ENCODE data around the gene PRRT4. TPM values are rescaled to one million over a fixed set of nuclear protein-coding genes. Genes with fewer than 3 reads are reported as not detected.

Gene PRRT4
- total and polyA plus RNA-seq, 2 donors (not counting 1 experiment from before 2014, with no cell fraction given): under 0.01 to 0.03 TPM

DNA sequence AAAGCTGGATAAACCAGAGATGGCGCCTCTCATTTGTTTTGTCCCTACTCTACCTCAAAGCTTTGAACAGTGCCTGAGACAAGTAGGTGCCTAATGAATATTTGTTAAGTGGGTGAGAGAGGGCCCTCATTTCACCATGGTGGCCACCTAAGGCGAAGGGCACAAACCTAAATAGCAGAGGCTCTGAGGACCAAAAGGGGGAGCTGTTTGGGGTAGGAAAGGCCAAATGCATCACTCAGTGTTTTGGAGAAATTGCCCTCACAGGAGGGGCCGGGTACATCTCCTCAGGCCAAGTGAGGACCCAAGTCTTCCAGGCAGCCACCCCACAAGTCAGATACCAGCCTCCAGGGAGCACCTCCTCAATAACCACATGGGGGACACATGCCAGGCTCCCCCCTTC, 34.3 kb upstream of the PRRT4 start:
- Histone ChIP-seq H3K79me2 (ENCODE audit: control insufficient read depth, insufficient read depth, low read length) (no peaks in the 10 kb centered on the region), H3K9ac (ENCODE audit: insufficient read depth, low read length) (no peak overlapping the region), H3K4me1 (ENCODE audit: control insufficient read depth, extremely low read depth, insufficient read depth, low read length) (no peaks in the 10 kb centered on the region), H3K36me3 (ENCODE audit: control insufficient read depth, insufficient read depth, low read length) (peaks cover 33% of the 10 kb centered on the region), H2AFZ (ENCODE audit: low read length) (no peak overlapping the region), H3K27me3 (ENCODE audit: control insufficient read depth, insufficient read depth, low read length) (no peaks in the 10 kb centered on the region), H3K4me3 (replicated peaks in 1 of 4; ENCODE audit: control extremely low read depth in 1 of 4, insufficient read depth in 1 of 4, low read depth in 3 of 4, low read length in 4 of 4) (no peak overlapping the region), H3K27ac (ENCODE audit: insufficient read depth, low read length) (no peak overlapping the region), H3K4me2 (ENCODE audit: extremely low read depth, insufficient read depth, low read length) (no peak overlapping the region), H4K20me1 (ENCODE audit: control insufficient read depth, extremely low read depth, insufficient read depth, low read length) (no peaks in the 10 kb centered on the region), H3K9me3 (ENCODE audit: control insufficient read depth, insufficient read depth, low read depth, low read length) (no peaks in the 10 kb centered on the region)
- no peak for DNase-seq (ENCODE audit: low read depth in 2 of 2)
- TF ChIP-seq, protein P1, sequence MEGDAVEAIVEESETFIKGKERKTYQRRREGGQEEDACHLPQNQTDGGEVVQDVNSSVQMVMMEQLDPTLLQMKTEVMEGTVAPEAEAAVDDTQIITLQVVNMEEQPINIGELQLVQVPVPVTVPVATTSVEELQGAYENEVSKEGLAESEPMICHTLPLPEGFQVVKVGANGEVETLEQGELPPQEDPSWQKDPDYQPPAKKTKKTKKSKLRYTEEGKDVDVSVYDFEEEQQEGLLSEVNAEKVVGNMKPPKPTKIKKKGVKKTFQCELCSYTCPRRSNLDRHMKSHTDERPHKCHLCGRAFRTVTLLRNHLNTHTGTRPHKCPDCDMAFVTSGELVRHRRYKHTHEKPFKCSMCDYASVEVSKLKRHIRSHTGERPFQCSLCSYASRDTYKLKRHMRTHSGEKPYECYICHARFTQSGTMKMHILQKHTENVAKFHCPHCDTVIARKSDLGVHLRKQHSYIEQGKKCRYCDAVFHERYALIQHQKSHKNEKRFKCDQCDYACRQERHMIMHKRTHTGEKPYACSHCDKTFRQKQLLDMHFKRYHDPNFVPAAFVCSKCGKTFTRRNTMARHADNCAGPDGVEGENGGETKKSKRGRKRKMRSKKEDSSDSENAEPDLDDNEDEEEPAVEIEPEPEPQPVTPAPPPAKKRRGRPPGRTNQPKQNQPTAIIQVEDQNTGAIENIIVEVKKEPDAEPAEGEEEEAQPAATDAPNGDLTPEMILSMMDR (conservative IDR thresholded peaks at IDR 0.05 in 1 of 2, IDR thresholded peaks at IDR 0.05 in 1 of 2; ENCODE audit: low read depth in 1 of 2, low read length in 2 of 2): no peak
- TF ChIP-seq EZH2 (IDR thresholded peaks at IDR 0.05; ENCODE audit: low read length, missing control alignments): no peak

DNA sequence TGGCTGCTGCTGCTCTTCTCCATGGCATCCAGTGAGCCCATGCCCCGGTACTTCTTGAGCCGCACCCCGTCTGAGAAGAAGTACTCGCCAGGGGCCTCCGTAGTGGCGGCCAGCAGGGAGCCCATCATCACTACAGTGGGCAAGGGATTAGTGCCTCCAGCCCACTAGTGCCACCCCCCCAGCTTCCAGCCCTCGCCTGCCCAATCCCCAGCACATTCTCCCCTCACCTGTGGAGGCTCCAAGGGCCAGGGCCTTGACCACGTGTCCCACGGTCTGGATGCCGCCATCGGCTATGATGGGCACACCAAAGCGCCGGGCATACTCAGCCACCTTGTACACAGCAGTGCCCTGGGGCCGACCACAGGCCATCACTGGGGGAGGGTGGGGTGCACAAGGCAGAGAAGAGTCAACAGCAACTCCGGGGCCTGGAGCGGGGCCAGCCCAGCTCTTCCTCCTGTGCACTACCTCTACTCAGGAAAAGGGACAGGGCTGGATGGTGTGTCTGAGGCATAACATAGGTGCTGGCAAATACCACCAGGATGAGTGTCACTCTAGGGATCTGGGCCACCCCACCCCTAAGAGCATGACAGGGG, 33.5 kb upstream of the PRRT4 start:
- TF ChIP-seq EZH2 (IDR thresholded peaks at IDR 0.05; ENCODE audit: low read length, missing control alignments): no peak
- Histone ChIP-seq H3K27me3 (ENCODE audit: control insufficient read depth, insufficient read depth, low read length) (no peaks in the 10 kb centered on the region), H3K4me3 (replicated peaks in 1 of 4; ENCODE audit: control extremely low read depth in 1 of 4, insufficient read depth in 1 of 4, low read depth in 3 of 4, low read length in 4 of 4) (no peak overlapping the region), H3K9ac (ENCODE audit: insufficient read depth, low read length) (no peak overlapping the region), H3K4me1 (ENCODE audit: control insufficient read depth, extremely low read depth, insufficient read depth, low read length) (no peaks in the 10 kb centered on the region), H3K79me2 (ENCODE audit: control insufficient read depth, insufficient read depth, low read length) (no peaks in the 10 kb centered on the region), H3K36me3 (ENCODE audit: control insufficient read depth, insufficient read depth, low read length) (peaks cover 26% of the 10 kb centered on the region), H3K4me2 (ENCODE audit: extremely low read depth, insufficient read depth, low read length) (no peak overlapping the region), H3K27ac (ENCODE audit: insufficient read depth, low read length) (no peak overlapping the region), H4K20me1 (ENCODE audit: control insufficient read depth, extremely low read depth, insufficient read depth, low read length) (no peaks in the 10 kb centered on the region), H3K9me3 (ENCODE audit: control insufficient read depth, insufficient read depth, low read depth, low read length) (no peaks in the 10 kb centered on the region), H2AFZ (ENCODE audit: low read length) (no peak overlapping the region)
- no peak for DNase-seq (ENCODE audit: low read depth in 2 of 2)

DNA sequence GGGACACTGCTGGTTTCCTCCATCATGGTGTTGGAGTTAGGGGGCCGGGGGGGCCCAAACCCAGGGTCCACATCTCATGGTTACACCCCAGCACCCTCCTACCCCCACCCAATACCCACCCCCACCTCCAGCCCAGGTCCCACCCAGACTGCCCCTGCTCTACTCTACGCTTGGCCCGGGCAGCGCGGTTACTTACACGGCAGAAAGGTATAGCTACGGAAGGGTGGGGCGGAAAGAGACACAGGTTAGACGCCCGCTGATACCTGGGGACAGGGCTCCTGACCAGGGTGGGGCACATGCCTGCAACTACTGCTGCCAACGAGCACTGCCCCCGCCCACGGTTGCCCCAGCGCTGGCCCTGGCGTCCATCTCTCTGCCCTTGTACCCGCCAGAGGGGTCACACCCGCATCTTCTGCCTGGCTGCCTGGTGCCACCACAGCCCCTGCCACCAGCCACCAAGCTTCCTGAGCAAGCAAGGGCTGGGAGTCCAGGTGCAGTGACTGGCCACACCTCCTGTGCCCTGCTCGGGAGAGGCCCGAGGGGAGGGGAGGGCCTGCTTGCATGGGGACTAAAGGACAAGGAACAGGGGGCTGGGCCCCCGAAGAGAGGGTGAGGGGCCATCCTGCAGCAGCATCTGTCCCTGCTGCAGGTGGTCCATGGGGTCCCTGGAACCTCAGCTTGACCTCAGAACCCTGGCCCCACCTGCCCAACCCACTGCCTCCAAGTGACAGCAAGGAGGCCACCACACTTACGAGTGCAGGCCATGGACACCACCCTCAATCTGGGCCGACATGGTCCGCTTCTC, 32.2 kb upstream of the PRRT4 start:
- Histone ChIP-seq H3K4me2 (ENCODE audit: extremely low read depth, insufficient read depth, low read length) (no peak overlapping the region), H3K9ac (ENCODE audit: insufficient read depth, low read length) (no peak overlapping the region), H3K27ac (ENCODE audit: insufficient read depth, low read length) (no peak overlapping the region), H3K9me3 (ENCODE audit: control insufficient read depth, insufficient read depth, low read depth, low read length) (no peaks in the 10 kb centered on the region), H3K4me3 (replicated peaks in 1 of 4; ENCODE audit: control extremely low read depth in 1 of 4, insufficient read depth in 1 of 4, low read depth in 3 of 4, low read length in 4 of 4) (no peak overlapping the region), H4K20me1 (ENCODE audit: control insufficient read depth, extremely low read depth, insufficient read depth, low read length) (no peaks in the 10 kb centered on the region), H3K79me2 (ENCODE audit: control insufficient read depth, insufficient read depth, low read length) (no peaks in the 10 kb centered on the region), H2AFZ (ENCODE audit: low read length) (no peak overlapping the region), H3K4me1 (ENCODE audit: control insufficient read depth, extremely low read depth, insufficient read depth, low read length) (no peaks in the 10 kb centered on the region), H3K27me3 (ENCODE audit: control insufficient read depth, insufficient read depth, low read length) (peaks cover 1% of the 10 kb centered on the region), H3K36me3 (ENCODE audit: control insufficient read depth, insufficient read depth, low read length) (peaks cover 22% of the 10 kb centered on the region)
- no peak for DNase-seq (ENCODE audit: low read depth in 2 of 2)
- TF ChIP-seq EZH2 (IDR thresholded peaks at IDR 0.05; ENCODE audit: low read length, missing control alignments): no peak
- TF ChIP-seq, protein P1 (conservative IDR thresholded peaks at IDR 0.05 in 1 of 2, IDR thresholded peaks at IDR 0.05 in 1 of 2; ENCODE audit: low read depth in 1 of 2, low read length in 2 of 2): no peak
